ENCODE results near the gene AFMID.
A peak's percentile ranks its signal among the peaks of the same experiment; 100 is the strongest.

AFMID gene

DNA sequence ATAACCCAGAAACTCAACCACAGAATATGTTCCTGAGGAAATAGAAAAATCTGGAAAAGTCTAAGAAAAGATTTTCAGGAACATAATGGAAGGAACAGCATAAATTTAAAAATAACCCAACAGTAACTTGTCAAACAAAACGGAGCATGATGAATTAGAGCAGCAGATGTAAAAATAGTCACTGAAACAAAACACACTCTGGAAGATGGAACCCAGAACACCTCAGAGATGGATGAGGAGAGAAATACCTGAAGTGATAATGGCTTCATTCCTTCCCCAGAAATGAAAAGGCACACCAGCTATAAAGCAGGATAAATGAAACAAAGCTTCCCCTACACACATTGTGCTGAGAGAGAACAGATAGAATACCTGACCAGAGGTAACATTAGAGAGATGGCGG is 6.7 kb upstream of the AFMID start:
- DNase-seq = no peak

DNA sequence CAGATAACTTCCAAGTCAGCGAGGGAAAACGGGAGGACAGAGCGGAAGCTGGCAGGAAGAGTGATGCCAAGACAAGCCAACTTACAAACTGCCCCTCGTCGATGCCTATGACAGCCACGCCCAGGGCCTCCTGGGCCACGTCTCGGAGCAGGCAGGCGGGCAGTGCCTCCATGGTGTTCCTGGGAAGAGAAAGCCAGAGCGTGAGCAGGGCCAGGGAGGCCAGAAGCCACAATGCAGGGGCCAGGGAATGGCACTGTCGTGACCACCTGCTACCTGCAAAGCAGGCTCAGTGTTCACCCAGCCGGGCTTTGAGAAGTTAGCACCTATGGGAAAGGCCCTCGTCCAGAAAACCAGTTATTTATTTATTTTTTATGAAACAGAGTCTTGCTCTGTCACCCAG is 4.7 kb upstream of the AFMID start:
- DNase-seq = no peak

DNA sequence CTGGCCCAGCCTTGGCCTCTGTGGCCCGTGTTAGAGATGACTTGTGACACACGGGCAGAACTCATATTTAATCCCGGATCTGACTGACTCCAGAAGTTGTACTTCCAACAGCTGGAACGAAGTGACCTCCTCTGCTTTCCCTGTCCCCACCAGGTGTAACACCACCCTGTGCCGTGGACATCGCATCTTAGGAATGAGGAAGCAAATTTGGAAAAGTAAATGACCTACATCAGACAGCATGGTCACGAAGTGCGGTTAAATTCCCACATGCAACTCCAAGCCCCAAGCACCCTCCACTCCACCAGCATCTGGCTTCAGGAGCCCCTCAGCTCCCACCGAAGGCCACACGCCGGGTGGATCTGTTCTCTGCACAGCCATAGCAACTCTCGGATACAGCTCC is 3.2 kb upstream of the AFMID start:
- no peak for DNase-seq

DNA sequence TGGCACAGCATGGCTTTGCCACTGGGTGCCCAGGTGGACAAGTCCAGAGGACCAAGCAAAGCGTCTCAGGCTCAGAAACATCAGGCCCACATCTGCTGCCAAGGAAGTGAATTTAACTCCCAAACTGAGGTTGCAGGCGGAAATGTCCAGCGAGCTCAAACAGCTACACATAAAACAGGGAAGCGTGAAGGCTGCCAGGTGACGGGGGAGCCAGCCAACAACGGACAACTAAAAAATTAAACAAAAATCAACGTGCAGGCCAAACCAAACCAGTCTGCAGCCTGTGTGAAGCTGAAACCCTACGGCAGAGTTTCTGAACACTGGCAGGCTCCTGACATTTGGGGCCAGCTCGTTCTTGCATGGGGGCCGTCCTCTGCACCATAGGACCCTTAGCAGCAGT is 2.8 kb upstream of the AFMID start:
- DNase-seq = no peak

DNA sequence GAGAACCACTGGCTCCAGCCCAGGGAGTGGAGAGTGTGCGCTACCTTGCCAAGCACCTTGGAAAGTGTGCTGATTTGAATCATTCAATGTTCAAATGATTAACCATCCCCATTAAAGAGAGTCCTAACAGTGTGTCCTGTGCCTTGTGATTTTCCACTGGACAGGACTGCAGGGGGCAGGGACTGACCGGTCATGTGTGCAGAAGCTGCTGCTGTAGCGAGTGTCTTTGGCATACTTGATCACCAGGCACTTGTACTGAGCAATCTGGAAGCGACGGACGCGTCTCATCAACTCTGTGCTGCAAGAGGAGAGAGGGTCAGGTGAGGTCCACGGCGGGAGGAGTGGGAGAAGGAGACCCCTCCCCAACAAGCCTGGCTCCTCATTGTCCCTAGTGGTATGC is 2.3 kb upstream of the AFMID start:
- no peak for DNase-seq

DNA sequence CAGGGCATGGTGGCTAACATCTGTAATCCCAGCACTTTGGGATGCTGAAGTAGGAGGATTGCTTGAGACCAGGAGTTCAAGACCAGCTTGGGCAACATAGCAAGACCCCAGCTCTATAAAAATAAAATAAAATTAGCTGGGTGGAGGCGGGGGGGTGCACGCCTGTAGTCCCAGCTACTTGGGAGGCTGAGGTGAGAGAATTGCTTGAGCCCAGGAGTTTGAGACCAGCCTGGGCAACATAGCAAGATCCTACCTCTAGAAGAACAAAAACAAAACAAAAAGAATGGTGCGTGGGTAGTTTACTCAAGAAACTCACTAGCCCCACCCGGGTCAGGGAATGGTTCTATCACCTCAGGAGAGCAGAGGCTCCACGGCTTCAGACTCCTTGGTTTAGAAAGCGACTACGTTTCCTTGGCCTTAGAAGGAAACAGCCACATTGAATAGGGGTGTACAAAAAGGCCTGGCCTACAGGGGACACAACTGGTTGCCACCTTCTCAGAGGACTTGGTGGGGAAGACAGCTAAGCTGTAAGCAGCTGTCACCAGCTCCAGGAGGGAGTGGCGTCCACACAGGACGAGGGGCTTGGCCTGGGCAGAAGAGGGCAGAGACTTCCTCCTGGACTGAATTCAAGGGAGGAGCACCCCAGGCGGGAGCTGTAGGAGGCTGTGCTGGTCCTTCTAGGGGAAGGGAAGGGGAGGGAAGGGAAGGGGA is 1.0 kb upstream of the AFMID start:
- DNase-seq = no peak

GRCh38 chr17:78196716-78197115 is 9.6 kb downstream of the AFMID start:
- no peak for DNase-seq

DNA sequence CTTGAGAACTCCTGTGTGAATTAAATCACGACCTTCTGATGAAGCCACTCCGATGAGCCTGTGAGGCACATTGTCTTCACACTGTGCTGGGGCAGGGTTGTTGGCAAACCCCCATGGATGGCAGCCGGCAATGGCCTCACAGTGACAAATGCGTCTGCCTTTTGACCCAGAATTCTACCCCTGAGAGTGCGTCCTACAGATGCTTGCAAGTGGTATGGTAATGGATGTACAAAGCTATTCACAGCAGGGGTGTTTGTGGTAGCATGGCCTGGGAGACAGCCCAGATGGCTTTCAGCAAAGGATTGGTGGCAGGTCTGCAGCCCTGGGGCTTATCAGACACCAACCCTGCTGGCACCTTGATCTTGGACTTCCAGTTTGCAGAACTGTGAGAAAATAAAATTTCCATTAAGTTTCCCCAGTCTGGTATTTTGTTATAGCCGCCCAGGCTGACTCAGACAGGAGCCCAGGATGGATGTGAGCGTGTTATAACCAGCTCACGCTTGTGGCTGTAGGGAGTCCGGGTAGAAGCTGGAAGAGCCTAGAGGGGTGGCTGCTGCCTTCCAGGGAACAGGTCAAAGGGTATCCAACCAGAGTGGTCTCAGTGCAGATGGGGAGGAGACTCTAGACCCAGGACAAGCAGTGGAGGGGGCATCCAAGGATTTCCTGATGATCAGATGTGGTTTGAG is 10.1 kb downstream of the AFMID start:
- no peak for DNase-seq

DNA sequence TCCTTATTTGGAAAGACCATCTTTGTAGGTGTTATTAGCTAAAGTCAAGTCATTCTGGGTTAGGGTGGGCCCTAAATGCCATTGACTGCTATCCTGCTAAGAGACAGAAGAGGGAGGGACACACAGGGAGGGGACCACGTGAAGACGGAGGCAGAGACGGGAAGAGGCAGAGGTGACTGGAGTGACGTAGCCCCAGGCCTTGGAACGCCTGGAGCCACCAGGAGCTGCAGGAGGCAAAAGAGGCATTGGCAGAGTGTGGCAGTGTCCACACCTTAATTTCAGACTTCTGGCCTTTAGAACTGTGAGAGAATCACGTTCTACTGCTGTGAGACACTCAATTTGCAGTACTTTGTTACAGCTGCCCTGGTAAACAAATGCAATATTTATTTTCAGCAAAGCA is 13.3 kb downstream of the AFMID start:
- no peak for DNase-seq

DNA sequence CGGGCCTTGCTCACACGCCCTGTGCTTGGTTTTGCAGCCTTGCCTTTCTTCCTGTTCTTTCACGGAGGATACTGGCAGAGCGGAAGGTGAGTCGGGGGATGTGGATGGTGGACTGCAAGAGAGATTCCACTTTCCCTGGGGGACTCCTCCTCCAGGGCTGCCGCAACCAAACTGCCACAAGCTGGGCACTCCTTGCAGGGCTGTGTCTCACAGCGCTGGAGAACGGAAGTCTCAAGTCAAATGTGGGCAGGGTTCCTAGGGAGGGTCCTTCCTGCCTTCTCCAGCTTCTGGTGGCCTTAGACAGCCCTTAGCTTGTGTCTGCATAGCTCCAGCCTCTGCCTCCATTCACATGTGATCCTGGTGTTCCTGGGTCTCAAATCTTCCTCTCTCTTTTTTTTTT is 15.5 kb downstream of the AFMID start:
- DNase-seq = no peak

DNA sequence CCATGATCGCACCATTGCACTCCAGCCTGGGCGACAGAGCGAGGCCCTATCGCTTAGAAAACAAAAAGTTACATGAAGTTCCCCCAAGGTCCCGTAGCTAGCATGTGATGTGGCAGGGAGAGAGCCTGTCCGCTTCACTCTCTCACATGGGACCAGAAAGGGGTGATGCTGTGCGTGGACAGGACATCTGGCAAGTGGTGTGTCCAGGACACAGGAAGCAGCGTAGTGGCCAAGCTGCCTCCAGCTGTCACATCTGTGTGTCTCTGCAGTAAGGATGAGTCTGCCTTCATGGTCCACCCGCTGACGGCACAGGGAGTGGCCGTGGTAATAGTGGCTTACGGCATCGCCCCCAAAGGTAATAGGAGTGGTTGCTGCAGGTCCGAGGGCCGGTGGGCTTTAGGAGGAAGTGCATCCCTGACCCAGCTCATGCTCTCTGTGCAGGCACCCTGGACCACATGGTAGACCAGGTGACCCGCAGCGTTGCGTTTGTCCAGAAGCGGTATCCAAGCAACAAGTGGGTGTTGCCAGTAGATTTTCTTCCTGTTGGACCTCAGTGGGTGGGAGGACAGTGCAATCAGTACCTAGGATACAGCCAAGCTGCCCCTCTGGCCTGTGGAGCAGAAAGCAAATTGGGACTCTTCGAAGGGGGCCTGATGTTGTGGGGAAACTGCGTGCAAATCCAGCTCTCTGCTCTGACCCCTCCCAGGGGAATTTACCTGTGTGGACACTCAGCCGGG is 17.4 kb downstream of the AFMID start:
- DNase-seq = no peak

- DNase-seq = no peak
These were observed 18.1 kb downstream of the AFMID start for GRCh38 chr17:78205124-78205775.

DNA sequence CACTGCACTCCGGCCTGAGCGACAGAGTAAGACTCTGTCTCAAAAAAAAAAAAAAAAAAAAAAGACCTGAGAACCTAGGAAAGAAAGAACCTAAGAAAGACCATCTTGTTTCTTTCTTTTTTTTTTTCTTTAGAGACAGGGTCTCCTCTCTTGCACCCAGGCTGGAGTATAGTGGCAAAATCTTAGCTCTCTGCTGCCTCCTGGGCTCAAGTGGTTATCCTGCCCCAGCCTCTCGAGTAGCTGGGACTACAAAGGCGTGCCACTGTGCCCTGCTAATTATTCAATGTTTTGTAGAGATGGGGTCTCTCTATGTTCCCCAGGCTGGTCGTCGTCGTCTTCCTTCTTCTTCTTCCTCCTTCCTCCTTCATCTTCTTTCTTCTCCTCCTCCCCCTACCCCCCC is 19.1 kb downstream of the AFMID start:
- no peak for DNase-seq

DNA sequence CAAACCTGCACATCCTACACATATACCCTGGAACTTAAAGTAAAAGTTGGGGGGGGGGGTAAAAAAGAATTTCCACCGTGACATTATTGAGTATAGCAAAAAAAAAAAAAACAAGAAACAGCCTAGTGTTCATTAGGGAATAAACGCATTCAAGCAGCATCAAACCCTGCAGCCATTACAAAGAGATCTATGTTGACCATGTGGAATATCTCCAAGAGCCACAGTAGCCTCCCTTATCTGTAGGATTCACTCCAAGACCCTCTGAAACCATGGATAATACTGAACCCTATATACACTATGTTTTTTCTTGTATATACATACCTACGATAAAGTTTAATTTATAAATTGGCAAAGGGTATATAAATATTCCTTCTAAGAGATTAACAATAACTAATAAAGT is 21.3 kb downstream of the AFMID start:
- no peak for DNase-seq

DNA sequence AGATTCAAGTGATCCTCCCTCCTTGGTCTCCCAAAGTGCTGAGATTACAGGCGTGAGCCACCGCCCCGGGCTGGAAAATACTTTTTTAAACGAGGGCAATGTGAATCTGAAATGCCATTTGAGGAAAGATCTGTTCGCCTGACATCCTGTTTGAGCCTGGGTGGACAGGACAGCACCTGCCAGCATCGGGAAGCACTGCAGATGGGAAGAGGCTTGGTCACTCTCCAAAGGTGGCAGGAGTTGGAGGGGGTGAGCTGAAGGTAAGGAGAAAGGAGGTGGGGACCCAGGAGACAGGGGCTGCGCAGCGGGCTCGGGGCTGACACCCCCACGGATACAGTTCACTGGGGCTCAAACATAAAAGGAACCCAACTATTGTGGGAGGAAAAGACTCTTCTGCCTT is 22.9 kb downstream of the AFMID start:
- no peak for DNase-seq

DNA sequence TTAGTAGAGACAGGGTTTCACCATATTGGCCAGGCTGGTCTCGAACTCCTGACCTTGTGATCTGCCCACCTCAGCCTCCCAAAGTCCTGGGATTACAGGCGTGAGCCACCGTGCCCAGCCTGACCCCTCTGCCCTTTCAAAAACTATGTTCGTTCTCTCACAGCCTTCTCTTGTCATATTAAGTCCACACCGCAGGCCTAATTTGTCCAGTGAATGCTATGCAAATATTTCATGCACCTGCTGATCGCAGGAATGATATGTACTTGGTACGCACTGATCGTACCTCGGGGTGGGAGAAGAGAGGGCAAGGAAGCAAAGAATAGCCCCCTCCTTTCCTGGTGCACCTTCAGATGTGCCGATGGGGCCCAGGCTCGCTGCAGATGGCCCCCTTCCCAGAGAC is 23.9 kb downstream of the AFMID start:
- DNase-seq = peak; percentile 82

- DNase-seq = peak; percentile 85
These were observed 27.0 kb downstream of the AFMID start, which contains the start of gene BIRC5 for GRCh38 chr17:78214016-78214705. BIRC5 (plus strand) TSS chr17:78214253; CDS start chr17:78214317, 64 bp downstream.

GRCh38 chr17:78214706-78215061 is 27.5 kb downstream of the AFMID start:
- DNase-seq = no peak

- no peak for DNase-seq
These were observed 32.4 kb downstream of the AFMID start for GRCh38 chr17:78219396-78220150.

GRCh38 chr17:78223061-78223460 is 35.9 kb downstream of the AFMID start:
- DNase-seq = no peak

DNA sequence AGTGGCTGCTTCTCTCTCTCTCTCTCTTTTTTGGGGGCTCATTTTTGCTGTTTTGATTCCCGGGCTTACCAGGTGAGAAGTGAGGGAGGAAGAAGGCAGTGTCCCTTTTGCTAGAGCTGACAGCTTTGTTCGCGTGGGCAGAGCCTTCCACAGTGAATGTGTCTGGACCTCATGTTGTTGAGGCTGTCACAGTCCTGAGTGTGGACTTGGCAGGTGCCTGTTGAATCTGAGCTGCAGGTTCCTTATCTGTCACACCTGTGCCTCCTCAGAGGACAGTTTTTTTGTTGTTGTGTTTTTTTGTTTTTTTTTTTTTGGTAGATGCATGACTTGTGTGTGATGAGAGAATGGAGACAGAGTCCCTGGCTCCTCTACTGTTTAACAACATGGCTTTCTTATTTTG is 36.6 kb downstream of the AFMID start:
- no peak for DNase-seq

Measured in NCI-H526 treated with DMSO at 0.1 percent for 48 hours (cell line).